ENCODE measurements around the gene CHRNA1. TPM values are rescaled to one million over a fixed set of nuclear protein-coding genes. Genes with fewer than 3 reads are reported as not detected.

CHRNA1 gene
- total RNA-seq, 4 donors from 2014 or later, result 2.6 to 7.4 (median 3.0) TPM; not detected in 1

DNA sequence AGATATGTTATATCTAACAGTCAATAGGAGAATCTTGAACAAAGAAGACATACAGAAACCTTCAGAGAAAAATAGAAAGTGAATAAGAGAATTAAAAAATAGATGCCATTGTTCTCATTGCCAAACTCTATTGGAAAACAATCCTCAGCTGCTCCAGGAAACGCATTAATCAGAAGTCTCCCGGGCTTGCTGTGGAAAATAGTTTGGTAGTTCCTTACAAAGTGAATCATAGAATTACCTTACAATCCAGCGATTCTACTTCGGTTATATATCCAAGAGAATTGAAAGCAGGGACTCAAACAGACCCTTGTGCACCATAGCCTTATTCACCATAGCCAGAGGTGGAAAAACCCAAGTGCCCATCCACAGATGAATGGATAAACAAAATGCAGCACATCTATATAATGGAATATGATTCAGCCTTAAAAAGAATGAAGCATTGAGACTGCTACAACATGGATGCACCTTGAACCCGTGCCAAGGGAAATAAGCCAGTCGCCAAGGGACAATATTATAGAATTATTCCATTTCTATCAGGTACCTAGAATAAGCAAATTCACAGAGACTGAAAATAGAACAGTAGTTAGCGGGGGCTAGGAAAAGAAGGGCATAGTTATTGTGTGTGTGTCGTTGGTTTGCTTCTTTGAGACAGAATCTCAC lies 21.9 kb upstream of the CHRNA1 start:
- WGBS, 2 donors (ENCODE audit: low coverage in 1 of 2), result 86 to 88% methylated on average over 8 of the region's 8 CpGs
- Histone ChIP-seq H3K4me1 (peaks cover 0 to 6% (median 0%) of the 10 kb centered on the region in 4 donors), H3K9me3 (no peaks in the 10 kb centered on the region), H3K27me3 (no peaks in the 10 kb centered on the region), H3K36me3 (no peaks in the 10 kb centered on the region), H3K4me3 (no peak overlapping the region), H3K27ac (no peak overlapping the region)
- no peak for DNase-seq
- intact Hi-C loops (cut with DNase I; ENCODE audit: low total_unique reads), result no loop called here
- in situ Hi-C loops (cut with MboI; ENCODE audit: low pct_ligation_motif_present in 1 of 4, low pct_unique_long_range_greater_than_20kb in 1 of 4, low sequenced_read_pairs in 3 of 4), result no loop called here
- TF ChIP-seq, protein P1, sequence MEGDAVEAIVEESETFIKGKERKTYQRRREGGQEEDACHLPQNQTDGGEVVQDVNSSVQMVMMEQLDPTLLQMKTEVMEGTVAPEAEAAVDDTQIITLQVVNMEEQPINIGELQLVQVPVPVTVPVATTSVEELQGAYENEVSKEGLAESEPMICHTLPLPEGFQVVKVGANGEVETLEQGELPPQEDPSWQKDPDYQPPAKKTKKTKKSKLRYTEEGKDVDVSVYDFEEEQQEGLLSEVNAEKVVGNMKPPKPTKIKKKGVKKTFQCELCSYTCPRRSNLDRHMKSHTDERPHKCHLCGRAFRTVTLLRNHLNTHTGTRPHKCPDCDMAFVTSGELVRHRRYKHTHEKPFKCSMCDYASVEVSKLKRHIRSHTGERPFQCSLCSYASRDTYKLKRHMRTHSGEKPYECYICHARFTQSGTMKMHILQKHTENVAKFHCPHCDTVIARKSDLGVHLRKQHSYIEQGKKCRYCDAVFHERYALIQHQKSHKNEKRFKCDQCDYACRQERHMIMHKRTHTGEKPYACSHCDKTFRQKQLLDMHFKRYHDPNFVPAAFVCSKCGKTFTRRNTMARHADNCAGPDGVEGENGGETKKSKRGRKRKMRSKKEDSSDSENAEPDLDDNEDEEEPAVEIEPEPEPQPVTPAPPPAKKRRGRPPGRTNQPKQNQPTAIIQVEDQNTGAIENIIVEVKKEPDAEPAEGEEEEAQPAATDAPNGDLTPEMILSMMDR (IDR thresholded peaks at IDR 0.05), result no peak
- TF ChIP-seq POLR2AphosphoS5 (IDR thresholded peaks at IDR 0.05), result no peak
- TF ChIP-seq EP300 (IDR thresholded peaks at IDR 0.05; ENCODE audit: low read depth), result no peak
- no peak for TF ChIP-seq POLR2A (IDR thresholded peaks at IDR 0.05)

DNA sequence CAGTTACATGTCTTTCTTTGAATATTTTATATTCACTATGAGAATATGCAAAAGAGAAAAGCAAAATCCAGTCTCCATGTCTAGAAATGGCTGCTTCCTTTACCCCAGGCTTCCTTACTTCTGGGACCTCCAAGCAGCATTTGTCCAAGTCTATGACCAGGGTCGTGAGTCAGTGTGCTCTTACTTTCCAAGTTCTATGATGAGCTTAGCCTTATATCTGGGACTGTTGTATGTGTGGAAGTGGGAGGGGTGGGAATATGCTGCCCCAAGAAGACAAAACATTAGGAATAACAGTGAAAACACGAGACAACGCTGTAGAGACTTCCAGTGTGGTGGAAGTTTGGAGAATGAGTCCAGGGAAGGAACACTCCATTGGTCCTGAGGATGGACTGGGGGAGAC lies 21.2 kb upstream of the CHRNA1 start:
- H3K27ac ChIP-seq, result no peak overlapping the region
- H3K4me1 ChIP-seq, result peaks cover 0 to 6% (median 0%) of the 10 kb centered on the region in 4 donors
- TF ChIP-seq POLR2A (IDR thresholded peaks at IDR 0.05), result no peak

DNA sequence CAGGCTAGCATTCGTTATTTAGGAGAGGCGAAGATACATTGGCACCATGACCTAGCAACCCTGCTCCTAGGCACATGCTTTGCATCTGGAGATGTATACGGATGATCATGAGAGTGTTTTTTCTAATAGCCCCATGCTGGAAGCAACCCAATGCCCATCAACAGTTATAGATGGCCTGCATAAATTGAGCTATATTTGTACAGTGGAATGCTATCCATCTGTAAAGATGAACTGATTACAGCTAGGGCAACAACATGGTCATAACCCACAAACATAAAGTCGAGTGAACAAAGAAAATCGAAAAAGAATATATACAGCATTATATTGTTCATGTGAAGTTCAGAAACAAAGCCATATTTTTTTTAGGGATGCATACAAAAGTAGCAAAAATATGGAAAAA lies 20.6 kb upstream of the CHRNA1 start:
- Histone ChIP-seq H3K4me1 (peaks cover 0 to 6% (median 0%) of the 10 kb centered on the region in 4 donors), H3K36me3 (no peaks in the 10 kb centered on the region), H3K27ac (no peak overlapping the region), H3K4me3 (no peak overlapping the region), H3K27me3 (no peaks in the 10 kb centered on the region), H3K9me3 (no peaks in the 10 kb centered on the region)
- 80 to 86% methylated on average over 5 of the region's 5 CpGs for WGBS, 2 donors (ENCODE audit: low coverage in 1 of 2)
- no peak for TF ChIP-seq POLR2AphosphoS5 (IDR thresholded peaks at IDR 0.05)
- DNase-seq, result no peak
- intact Hi-C loops (cut with DNase I; ENCODE audit: low total_unique reads), result no loop called here
- in situ Hi-C loops (cut with MboI; ENCODE audit: low pct_ligation_motif_present in 1 of 4, low pct_unique_long_range_greater_than_20kb in 1 of 4, low sequenced_read_pairs in 3 of 4), result no loop called here

More for the DNA sequence above, 21.2 kb upstream of the CHRNA1 start:
- no peak for DNase-seq
- intact Hi-C loops (cut with DNase I; ENCODE audit: low total_unique reads) (no loop called here), in situ Hi-C loops (cut with MboI; ENCODE audit: low pct_ligation_motif_present in 1 of 4, low pct_unique_long_range_greater_than_20kb in 1 of 4, low sequenced_read_pairs in 3 of 4) (no loop called here)
- Histone ChIP-seq H3K36me3 (no peaks in the 10 kb centered on the region), H3K27me3 (no peaks in the 10 kb centered on the region), H3K9me3 (no peaks in the 10 kb centered on the region), H3K4me3 (no peak overlapping the region)
- WGBS, 2 donors (ENCODE audit: low coverage in 1 of 2), result 73 to 78% methylated on average over 3 of the region's 3 CpGs

DNA sequence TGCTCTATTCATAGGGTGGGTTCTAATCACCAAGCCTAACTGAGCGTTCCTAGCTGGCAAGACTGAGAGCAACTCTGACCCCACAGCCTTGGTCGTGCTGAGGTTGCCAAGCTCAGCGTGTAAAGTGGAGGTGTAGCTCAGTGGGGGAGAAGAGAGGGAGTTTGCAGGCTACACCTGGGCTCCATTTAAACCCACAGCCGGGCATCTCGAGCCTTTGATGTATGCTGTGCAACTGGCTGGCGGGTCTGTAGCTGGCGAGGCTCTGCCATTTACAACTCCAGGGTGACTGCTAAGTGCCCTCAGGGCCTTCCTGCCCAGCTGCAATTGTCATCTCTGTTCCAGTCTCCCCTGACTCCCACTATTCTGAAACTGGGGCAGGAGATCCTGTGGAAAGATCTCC lies 20.0 kb upstream of the CHRNA1 start:
- WGBS, 2 donors (ENCODE audit: low coverage in 1 of 2), result 94% methylated on average over 7 of the region's 7 CpGs; no CpG with 5 or more reads in 1 of the 2 donors
- no peaks in the 10 kb centered on the region for H3K9me3 ChIP-seq
- peaks cover 0 to 6% (median 0%) of the 10 kb centered on the region in 4 donors for H3K4me1 ChIP-seq
- intact Hi-C loops (cut with DNase I; ENCODE audit: low total_unique reads) (no loop called here), in situ Hi-C loops (cut with MboI; ENCODE audit: low pct_ligation_motif_present in 1 of 4, low pct_unique_long_range_greater_than_20kb in 1 of 4, low sequenced_read_pairs in 3 of 4) (no loop called here)
- no peak overlapping the region for H3K4me3 ChIP-seq
- no peak for DNase-seq
- H3K36me3 ChIP-seq, result no peaks in the 10 kb centered on the region
- H3K27ac ChIP-seq, result no peak overlapping the region
- no peaks in the 10 kb centered on the region for H3K27me3 ChIP-seq
- TF ChIP-seq, protein P1 (IDR thresholded peaks at IDR 0.05), result no peak
- TF ChIP-seq POLR2A (IDR thresholded peaks at IDR 0.05) (no peak), EP300 (IDR thresholded peaks at IDR 0.05; ENCODE audit: low read depth) (no peak), POLR2AphosphoS5 (IDR thresholded peaks at IDR 0.05) (no peak)

DNA sequence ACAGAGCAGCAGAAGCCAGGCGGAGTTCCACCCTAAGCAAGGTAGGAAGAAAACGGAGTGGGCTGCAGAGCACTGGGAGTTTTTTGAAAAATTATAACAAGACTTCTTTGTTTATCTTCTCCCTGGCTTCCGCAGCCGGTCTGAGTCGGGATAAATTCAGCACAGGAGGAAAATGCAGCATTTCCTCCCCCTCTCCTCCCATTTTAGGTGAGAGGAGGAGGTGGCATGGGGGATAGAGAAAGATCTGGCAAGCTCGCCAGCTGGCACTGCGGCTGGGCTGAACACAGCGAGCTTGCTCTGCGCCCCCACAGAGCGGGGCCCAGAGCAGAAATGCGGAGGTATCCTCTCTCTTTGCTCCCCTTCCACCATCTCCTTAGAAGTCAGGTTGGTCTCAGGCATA lies 17.7 kb upstream of the CHRNA1 start:
- Histone ChIP-seq H3K27me3 (no peaks in the 10 kb centered on the region), H3K36me3 (no peaks in the 10 kb centered on the region), H3K27ac (no peak overlapping the region), H3K9me3 (no peaks in the 10 kb centered on the region), H3K4me3 (no peak overlapping the region), H3K4me1 (peaks cover 0 to 3% (median 0%) of the 10 kb centered on the region in 4 donors)
- in situ Hi-C loops (cut with MboI; ENCODE audit: low pct_ligation_motif_present in 1 of 4, low pct_unique_long_range_greater_than_20kb in 1 of 4, low sequenced_read_pairs in 3 of 4) (no loop called here), intact Hi-C loops (cut with DNase I; ENCODE audit: low total_unique reads) (no loop called here)
- WGBS, 2 donors (ENCODE audit: low coverage in 1 of 2), result 75 to 88% methylated on average over 6 to 11 of the region's 11 CpGs
- TF ChIP-seq EP300 (IDR thresholded peaks at IDR 0.05; ENCODE audit: low read depth) (no peak), POLR2A (IDR thresholded peaks at IDR 0.05) (no peak), POLR2AphosphoS5 (IDR thresholded peaks at IDR 0.05) (no peak)
- TF ChIP-seq, protein P1 (IDR thresholded peaks at IDR 0.05), result no peak
- no peak for DNase-seq
